ENCODE data around the gene ARHGEF19. TPM values are rescaled to one million over a fixed set of nuclear protein-coding genes. Genes with fewer than 3 reads are reported as not detected.

The ARHGEF19 gene
- total and polyA plus RNA-seq, 2 of the 13 experiments (the other 11 are each of a cell fraction or from before 2014, with no cell fraction given) = 1.7 to 1.8 TPM

DNA sequence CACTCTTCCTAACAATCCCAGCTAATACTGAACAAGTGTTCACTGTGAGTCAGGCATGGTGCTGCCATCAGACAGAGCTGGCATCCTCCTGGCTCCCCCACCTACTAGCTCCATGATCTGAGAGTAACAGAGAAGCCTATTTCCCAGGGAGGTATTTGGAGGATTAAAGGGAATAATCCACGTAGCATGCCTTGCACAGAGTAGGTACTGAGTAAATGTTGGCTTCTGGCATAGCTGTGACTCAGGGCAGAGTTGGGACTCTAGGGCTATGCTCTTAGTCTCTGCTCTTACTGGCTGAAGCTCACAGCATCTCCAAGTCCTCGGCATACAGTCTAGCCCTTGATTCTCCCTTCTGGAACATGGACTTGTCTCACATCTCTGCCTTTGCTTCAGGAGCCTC is 8.2 kb downstream of the ARHGEF19 start (continued):
- TF ChIP-seq, protein P1, sequence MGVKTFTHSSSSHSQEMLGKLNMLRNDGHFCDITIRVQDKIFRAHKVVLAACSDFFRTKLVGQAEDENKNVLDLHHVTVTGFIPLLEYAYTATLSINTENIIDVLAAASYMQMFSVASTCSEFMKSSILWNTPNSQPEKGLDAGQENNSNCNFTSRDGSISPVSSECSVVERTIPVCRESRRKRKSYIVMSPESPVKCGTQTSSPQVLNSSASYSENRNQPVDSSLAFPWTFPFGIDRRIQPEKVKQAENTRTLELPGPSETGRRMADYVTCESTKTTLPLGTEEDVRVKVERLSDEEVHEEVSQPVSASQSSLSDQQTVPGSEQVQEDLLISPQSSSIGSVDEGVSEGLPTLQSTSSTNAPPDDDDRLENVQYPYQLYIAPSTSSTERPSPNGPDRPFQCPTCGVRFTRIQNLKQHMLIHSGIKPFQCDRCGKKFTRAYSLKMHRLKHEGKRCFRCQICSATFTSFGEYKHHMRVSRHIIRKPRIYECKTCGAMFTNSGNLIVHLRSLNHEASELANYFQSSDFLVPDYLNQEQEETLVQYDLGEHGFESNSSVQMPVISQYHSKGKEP (CRISPR knock-in tag; IDR thresholded peaks at IDR 0.05) = no peak

DNA sequence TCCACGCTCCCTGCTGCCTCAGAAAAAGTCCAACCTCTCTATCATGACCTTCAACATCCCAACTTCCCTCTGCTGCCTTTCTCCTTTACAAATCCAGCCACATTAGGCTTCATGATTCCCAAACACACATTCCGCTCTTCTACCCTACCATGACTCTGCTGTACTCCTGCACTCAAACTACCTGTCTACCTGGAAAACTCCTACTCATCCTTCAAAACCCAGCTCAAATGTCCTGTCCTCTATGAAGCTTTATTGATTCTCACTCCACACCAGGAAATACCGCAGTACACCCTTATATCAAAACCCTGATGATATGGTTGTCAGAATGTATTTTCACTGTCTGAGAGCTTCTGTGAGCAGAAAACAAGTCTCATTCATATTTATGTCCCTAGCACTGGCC is 8.9 kb downstream of the ARHGEF19 start:
- Histone ChIP-seq H3K36me3 (replicated peaks in 1 of 2; ENCODE audit: control insufficient read depth in 1 of 2, insufficient read depth in 2 of 2, low read length in 2 of 2) (no peaks in the 10 kb centered on the region), H2AFZ (ENCODE audit: low read length) (no peak overlapping the region), H3K4me2 (ENCODE audit: low read depth, low read length) (no peak overlapping the region), H3K27ac (ENCODE audit: extremely low read length, insufficient read depth, low read length) (no peak overlapping the region), H3K4me1 (ENCODE audit: insufficient read depth, low read length) (peaks cover 21% of the 10 kb centered on the region), H3K9me3 (ENCODE audit: low read length) (no peaks in the 10 kb centered on the region), H3K79me2 (ENCODE audit: insufficient read depth, low read length) (no peaks in the 10 kb centered on the region), H4K20me1 (ENCODE audit: insufficient read depth, low read length) (no peaks in the 10 kb centered on the region), H3K4me3 (replicated peaks in 1 of 3; ENCODE audit: insufficient read depth in 1 of 3, low read depth in 2 of 3, low read length in 3 of 3) (no peak overlapping the region), H3K27me3 (ENCODE audit: control insufficient read depth in 1 of 2, insufficient read depth in 2 of 2, low read length in 2 of 2) (peaks cover 5 to 7% of the 10 kb centered on the region in 2 experiments; a peak in 2 of 5 replicates), H3K9ac (ENCODE audit: insufficient read depth, low read depth, low read length) (no peak overlapping the region)
- no TSS peak for BruUV-seq (replicated peaks)
- in situ Hi-C loops (cut with HindIII; ENCODE audit: extremely low pct_ligation_motif_present, low pct_unique_long_range_greater_than_20kb) (no loop called here), intact Hi-C loops (cut with micrococcal nuclease; ENCODE audit: unreplicated experiment) (no loop called here)
- DNase-seq (ENCODE audit: low spot score) (no peak), ATAC-seq (no peak), FAIRE-seq (no peak)
- TF ChIP-seq MBNL3 (CRISPR knock-in tag; conservative IDR thresholded peaks at IDR 0.05) = no peak
- CTCF ChIA-PET (ENCODE audit: low intra/inter-chr PET ratio, low total read pairs) = no interaction called here
- 67% methylated on average over 3 of the region's 3 CpGs for WGBS (ENCODE audit: low lambda C conversion rate)
- POLR2A ChIA-PET = no interaction called here

DNA sequence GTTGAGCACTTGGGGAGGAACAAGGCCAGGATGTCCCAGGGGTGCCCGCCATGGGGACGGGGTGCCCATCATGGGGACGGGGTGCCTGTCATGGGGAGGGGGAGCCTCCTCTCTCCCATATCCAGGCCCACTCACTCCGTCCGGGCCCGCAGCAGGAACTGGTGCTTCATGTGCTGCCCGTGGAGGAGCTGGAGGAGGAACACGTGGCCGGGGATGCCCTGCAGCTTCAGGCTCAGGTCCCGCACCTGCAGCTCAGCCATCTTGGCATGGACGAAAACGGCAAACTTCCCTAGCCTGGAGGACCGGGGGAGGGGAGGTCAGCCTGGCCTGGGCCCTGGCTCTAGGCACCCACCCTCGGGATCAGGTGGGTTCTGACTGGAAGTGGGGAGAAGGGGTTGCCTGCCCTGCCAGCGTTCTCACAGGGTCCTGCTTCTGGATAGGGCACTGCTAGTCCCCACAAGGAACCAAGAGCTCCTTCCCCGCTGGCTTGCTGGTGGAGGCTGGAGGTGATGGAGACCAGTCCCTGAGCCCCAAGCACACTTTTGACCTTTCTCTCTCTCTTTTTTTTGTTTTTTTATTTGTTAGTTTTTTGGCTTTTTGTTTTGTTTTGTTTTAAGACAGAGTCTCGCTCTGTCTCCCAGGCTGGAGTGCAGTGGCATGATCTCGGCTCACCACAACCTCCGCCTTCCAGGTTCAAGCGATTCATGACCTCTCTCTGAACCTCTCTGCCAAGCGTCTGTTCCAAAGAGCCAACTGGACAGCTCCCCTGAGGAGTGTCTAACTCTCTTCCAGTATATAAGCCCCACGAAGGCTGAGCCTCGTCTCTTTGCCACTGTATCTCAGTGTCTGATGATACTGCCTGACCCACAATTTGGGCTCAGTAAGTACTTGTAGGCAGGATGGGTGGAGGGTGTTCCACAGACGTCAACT is 9.9 kb downstream of the ARHGEF19 start:
- no peaks in the 10 kb centered on the region for H3K36me3 ChIP-seq (replicated peaks in 1 of 2; ENCODE audit: control insufficient read depth in 1 of 2, insufficient read depth in 2 of 2, low read length in 2 of 2)
- ATAC-seq (no peak), DNase-seq (ENCODE audit: low spot score) (no peak), FAIRE-seq (no peak)
- H3K4me3 ChIP-seq (replicated peaks in 1 of 3; ENCODE audit: insufficient read depth in 1 of 3, low read depth in 2 of 3, low read length in 3 of 3) = no peak overlapping the region
- no peak overlapping the region for H2AFZ ChIP-seq (ENCODE audit: low read length)
- no peak overlapping the region for H3K27ac ChIP-seq (ENCODE audit: extremely low read length, insufficient read depth, low read length)
- H3K27me3 ChIP-seq (ENCODE audit: control insufficient read depth in 1 of 2, insufficient read depth in 2 of 2, low read length in 2 of 2) = no peaks in the 10 kb centered on the region
- no peaks in the 10 kb centered on the region for H3K9me3 ChIP-seq (ENCODE audit: low read length)
- no TSS peak for BruUV-seq (replicated peaks)
- H3K79me2 ChIP-seq (ENCODE audit: insufficient read depth, low read length) = no peaks in the 10 kb centered on the region
- H3K9ac ChIP-seq (ENCODE audit: insufficient read depth, low read depth, low read length) = no peak overlapping the region
- intact Hi-C loops (cut with micrococcal nuclease; ENCODE audit: unreplicated experiment) (no loop called here), in situ Hi-C loops (cut with HindIII; ENCODE audit: extremely low pct_ligation_motif_present, low pct_unique_long_range_greater_than_20kb) (no loop called here)
- 61% methylated on average over 14 of the region's 24 CpGs for WGBS (ENCODE audit: low lambda C conversion rate)
- ChIA-PET POLR2A (no interaction called here), CTCF (ENCODE audit: low intra/inter-chr PET ratio, low total read pairs) (no interaction called here)
- H4K20me1 ChIP-seq (ENCODE audit: insufficient read depth, low read length) = no peaks in the 10 kb centered on the region
- no peak overlapping the region for H3K4me2 ChIP-seq (ENCODE audit: low read depth, low read length)
- H3K4me1 ChIP-seq (ENCODE audit: insufficient read depth, low read length) = peaks cover 20% of the 10 kb centered on the region
- TF ChIP-seq NRL (CRISPR knock-in tag; IDR thresholded peaks at IDR 0.05; ENCODE audit: borderline replicate concordance) = no peak
- TF ChIP-seq MLLT10 (CRISPR knock-in tag; IDR thresholded peaks at IDR 0.05) = no peak
- TF ChIP-seq, protein P2, sequence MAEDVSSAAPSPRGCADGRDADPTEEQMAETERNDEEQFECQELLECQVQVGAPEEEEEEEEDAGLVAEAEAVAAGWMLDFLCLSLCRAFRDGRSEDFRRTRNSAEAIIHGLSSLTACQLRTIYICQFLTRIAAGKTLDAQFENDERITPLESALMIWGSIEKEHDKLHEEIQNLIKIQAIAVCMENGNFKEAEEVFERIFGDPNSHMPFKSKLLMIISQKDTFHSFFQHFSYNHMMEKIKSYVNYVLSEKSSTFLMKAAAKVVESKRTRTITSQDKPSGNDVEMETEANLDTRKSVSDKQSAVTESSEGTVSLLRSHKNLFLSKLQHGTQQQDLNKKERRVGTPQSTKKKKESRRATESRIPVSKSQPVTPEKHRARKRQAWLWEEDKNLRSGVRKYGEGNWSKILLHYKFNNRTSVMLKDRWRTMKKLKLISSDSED (CRISPR knock-in tag; IDR thresholded peaks at IDR 0.05) = no peak

Measured in HepG2 (cell line).